Amygdala (tissue), 56 donors: ENCODE measurements around the gene LRMDA.
"Not testable (repeated sequence)": the region's sequence is repeated elsewhere in the genome, so short reads cannot be mapped to it uniquely, and the experiment has no call there.

ENCODE experiments used
- DNase-seq, 56 donors: peaks; one replicate each; lab custom pipeline; 2025; lab: John Stamatoyannopoulos, UW

LRMDA gene

DNA sequence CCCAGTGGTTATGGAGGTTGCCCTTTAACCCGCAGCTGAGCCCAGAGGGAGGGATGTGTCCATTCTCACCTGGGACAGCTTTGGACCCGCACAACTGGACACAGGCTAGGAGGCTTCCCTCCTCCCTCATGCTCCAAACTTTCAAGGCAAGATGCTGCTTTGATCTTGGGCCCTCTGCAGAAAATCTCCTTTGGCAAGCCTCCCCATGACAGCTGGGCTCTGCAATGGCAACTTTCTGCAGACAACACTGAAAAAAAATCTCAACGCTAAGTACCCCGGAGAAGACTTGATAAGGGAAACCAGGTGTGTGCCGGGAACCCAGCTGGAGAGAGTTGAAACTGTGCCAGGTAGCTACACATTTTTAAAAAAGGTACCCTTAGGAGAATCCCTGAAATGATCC lies 610.1 kb downstream of the LRMDA start:
- no peak for DNase-seq

DNA sequence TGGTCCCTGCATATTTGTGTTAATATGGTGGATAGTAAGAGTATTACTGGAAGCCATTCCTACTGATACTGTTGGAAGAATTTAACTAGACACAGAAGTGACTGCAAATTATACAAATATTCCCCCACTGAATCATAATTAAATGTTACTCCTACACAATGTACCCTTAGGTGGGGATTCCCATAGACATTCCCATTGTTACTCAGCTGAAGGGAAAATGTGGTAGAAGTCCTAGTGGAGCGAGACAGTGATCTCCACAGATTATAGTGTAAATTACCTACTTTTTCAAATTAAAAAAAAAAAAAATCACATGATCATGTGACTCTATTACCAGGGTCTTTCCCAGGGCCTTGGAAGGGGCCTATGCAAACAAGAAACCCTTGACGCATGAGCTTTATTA lies 611.8 kb downstream of the LRMDA start:
- DNase-seq = no peak

DNA sequence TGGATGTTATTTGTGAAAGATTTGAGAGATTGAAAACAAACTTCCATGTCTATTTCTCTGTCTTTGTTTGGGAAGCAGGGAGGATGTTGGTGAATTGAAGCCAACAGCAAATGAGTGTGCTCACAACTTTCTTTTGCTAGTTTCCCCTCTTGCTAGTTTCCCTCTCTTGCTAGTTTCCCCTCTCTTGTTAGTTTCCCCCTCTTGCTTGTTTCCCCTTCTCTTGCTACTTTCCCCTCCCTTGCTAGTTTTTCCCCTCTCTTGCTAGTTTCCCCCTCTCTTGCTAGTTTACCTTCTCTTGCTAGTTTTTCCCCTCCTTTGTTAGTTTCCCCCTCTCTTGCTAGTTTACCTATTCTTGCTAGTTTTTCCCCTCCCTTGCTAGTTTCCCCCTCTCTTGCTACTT lies 613.3 kb downstream of the LRMDA start:
- DNase-seq = no peak

DNA sequence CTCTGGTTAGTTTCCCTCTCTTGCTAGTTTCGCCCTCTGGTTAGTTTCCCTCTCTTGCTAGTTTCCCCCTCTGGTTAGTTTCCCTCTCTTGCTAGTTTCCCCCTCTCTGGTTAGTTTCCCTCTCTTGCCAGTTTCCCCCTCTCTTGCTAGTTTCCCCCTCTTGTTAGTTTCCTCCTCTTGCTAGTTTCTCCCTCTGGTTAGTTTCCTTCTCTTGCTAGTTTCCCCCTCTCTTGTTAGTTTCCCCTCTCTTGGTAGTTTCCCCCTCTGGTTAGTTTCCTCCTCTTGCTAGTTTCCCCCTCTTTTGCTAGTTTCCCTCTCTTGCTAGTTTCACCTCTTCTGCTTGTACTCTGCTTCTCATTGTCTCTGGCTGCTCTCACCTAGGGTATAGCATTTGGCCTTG lies 613.8 kb downstream of the LRMDA start:
- DNase-seq = no peak

DNA sequence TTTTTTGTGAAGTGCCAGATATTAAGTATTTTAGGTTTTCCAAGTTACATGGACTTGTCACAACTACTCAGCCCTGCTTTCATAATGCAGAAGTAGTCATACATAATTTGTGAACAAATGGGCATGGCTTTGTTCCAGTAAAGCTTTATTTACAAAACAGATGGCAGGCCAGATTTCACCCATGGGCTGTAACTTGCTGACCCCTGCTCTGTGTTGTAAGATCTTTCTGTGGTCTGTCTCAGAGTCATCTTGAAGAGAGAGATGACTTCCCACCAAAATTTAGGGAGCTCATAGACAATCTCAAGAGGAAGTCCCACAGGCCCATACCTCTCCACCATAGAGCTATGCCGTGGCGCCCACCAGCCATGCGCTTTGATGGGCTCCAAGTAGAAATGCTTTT lies 616.1 kb downstream of the LRMDA start:
- no peak for DNase-seq

DNA sequence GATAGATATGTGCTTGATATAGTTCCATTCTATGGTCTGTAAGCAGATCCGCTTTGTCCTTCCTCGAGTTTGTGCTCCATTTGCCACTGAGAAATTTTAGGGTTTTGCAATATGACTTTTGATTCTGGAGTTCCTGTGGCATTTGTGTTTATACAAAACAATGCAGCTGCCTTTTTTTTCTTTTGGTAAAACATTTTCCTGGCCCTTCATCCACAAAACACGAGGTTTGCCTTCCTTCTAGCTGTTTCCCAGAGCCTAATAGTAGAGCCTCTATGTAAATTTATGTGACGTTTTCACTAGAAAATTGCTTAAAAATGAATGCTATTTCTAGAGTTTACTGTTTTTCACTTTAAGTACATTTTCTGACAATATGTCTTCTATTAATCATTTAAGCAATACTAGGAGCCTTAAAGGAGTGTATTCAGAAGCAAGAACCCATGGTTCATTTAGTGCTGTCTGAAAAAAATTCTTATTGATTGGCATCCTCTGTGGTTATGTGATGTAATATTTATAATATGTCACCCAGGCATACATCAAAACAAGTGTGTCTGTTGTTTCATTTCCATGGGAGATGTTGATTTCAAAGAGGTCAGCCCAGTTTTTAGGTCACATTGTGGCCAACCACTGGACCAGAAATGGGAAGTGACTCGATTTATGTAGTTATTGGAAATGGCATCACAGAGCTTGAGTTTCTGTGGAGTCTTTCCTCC lies 618.3 kb downstream of the LRMDA start:
- no peak for DNase-seq

DNA sequence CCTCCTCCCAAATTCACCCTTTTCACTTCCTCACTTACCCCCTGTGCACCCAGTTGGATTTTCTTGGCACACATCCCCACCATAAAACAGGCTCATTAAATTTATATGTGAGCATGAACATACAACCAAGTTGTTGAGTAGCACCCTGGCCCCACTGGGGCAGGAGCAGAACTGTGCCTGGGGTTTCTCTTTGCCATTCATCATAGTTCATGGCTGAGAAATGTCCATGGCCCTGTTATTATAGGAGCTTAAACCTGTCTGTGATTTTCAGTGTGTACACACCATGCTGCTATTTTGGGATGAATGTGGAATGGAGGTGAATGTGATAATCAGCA lies 618.8 kb downstream of the LRMDA start:
- no peak for DNase-seq

DNA sequence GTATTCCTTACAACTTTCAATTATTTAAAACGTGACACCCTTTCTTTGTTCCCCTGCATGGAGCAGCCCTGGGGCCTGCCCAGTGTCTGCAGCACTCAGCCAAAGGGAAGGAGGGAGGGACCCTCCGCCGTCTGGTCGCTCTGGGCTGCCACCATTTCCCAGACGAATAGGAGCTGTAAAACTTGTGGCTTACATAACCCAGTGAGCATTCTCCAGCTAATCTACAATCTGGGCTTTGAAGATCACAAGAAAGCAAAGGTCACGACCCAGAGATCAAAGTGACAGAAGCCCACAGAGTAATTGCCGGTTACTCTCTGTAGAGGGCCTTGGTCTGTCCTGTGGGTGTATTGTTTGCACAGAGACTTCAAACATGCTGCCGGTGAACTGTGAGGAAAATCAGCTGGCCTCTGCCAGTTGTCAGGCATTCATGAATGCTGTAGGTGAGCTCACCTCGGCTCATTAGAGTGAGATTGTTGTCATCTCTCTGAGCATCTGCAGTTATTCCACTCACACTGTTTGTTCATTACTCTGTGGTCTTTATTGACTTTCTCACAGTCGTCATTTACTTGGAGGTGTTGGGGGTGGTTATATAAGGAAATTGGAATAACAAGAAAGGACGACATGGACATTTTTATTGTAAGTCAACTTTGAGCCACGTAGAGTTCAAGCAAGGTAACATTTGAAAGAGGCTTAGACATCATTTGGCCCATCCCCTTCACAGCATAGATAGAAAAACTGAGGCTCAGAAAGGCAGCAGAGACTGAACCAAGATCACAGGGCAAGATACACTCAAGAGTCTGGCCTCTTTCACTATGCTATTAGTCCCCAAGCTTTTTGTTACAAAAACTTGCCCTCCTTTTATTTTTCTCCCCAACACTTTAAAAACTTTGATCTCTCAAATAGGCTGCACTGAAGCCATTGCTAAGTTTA lies 619.8 kb downstream of the LRMDA start:
- no peak for DNase-seq

DNA sequence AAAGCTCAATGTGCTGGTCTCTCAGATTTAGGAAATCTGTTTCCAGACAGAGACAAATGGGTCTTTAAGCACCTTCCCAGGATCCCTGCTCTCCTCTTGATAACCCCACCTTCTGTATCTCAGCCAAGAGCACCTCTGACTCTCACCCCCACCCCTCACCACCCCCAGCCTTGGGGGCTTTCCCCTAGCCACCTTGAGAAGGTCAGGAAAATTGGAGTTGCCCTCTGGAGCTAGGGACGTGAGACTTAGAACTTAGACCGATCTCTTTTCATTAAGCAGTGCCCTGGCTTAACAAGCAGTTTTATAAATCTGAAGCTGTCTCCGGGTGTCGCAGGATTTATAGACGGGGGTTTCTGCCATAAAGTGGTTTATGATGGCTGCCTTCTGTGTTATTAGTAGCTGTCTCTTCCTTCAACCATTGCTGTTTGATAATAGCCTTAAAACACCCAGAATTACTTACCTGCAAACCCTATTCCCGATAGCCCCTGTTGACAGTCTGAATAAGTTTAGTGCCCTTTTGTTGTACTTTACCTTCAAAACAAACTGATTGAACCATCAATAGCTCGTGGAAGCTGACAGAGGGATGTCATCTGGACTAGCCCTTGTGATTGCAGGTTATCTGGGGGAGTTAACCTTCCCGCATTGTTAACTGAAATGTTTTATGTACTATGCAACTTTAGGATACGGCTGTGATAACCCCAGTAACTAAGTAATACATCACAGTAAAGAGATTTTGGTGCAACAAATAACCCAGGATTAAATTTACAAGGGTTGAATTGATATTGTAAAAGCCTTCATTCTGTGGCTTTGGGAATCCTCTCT lies 621.5 kb downstream of the LRMDA start:
- no peak for DNase-seq

DNA sequence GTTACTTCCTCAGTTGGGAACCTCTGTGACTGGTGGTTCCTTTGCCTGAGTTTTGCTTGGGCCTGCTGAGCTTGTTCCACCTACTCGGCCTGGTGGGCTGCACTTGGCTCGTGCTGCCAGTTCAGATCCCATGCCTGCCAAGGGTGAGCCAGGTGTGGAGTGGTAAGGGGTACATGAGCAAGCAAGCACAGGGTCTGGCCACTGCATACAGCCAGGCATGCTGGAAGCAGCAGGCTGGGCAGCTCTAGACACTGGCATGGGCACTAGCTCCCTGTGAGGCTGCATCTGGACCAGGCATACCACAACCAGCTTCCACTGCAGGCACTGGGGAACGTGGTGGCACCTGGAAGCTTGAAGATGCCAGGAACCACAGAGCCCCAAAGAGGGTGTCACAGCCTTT lies 624.0 kb downstream of the LRMDA start:
- no peak for DNase-seq

DNA sequence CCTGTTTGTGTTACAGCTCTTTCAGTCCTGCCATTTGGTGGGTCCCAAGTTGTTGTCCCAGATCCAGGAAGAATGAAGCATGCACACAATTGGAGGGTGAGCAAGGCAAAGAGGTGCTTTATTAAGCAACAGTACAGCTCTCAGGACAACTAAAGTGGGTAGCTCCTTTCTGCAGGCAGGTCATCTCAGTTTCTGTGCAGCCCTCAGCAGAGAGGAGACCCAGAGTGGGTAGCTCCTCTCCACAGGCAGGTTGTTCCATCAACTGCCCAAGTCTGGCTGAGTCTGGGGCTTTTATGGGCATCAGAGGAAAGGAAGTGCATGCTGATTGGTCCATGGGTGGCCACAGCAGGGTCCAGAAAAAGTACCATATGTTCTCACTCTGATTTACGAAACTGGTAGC lies 624.5 kb downstream of the LRMDA start:
- DNase-seq = no peak

DNA sequence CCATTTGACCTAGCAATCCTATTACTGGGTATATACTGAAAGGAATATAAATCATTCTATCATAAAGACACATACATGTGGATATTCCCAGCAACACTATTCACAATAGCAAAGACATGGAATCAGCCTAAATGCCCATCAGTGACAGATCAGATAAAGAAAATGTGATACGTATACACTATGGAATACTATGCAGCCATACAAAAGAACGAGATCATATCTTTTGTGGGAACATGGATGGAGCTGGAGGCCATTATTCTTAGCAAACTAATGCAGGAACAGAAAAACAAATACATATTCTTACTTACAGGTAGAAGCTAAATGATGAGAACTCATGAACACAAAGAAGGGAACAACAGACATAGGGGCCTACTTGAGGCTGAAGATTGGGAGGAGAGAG lies 629.6 kb downstream of the LRMDA start:
- DNase-seq = not testable (repeated sequence)

DNA sequence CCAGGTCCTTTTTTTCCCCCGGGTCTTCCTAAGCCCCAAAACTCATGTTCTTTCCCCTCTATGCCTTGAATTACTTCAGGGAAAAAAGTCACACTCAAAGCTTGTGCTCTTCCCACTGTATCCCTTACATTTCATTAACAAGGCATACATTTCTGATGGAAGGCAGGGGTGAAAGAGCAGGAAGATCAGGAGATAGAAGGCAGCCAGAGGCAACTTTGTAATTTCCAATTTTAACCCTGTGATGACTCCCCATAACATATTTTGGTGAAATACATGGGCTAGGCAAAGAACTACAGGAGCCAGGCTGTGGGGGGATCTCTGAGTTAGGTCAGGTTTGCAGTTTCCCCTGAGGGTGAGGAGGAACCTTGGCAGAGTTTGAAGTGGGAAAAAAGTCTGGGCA lies 635.0 kb downstream of the LRMDA start:
- no peak for DNase-seq

DNA sequence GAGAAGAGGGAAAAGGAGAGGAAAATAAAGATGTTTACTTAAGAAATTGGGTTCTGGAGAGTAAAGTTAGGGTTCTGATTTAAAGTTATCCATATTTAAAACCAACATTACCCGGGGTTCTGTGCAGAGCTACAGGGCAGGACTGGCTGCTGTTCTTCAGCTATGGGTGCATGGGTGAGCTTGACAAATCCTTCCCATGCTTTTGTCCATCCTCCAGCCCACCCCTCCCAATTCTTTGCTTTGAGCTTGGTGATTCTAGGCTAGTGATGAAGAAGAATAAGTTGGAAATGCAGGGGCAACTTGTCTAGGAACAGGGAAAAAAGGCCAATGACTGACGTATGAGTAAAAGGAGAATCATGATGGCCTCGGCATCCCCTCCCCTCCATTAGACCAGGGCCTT lies 636.0 kb downstream of the LRMDA start:
- DNase-seq = no peak

DNA sequence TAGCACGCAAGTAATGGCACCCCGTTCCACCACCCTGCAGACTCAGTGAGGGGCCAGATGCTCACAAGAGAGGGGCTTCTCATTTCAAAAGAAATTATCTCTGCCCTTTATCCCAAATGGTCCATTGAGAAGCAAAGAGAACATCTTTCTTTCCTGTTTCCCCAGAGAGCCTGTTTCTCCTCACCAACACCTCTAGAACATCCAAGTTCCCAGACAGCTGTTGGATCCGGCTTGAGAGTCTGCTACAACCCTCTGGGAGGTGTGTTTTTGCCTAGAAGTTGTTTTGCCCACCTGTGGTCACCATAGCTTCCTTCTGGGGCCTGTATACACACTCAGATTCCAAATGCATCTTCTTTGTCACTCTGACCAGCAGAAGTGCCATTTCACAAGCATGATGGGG lies 637.4 kb downstream of the LRMDA start:
- DNase-seq = no peak

DNA sequence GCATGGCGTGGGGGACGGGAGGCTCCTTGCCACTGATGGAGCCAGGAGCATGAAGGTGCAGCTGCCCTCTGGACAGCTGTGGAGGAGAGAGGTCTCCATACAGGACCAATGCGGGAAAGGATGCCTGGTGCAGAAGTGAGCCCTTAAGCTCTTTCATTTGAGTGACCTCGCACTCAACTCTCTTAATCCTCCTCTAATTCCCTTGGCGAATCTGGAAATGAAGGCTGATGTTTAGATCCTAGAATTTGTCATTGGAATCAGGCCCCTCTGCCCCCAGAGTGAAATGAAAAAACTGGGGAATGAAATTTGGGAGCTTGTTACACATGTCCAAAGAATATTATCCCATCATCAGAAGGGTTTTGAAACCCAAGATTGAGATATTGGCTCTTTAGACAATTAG lies 639.5 kb downstream of the LRMDA start:
- no peak for DNase-seq

DNA sequence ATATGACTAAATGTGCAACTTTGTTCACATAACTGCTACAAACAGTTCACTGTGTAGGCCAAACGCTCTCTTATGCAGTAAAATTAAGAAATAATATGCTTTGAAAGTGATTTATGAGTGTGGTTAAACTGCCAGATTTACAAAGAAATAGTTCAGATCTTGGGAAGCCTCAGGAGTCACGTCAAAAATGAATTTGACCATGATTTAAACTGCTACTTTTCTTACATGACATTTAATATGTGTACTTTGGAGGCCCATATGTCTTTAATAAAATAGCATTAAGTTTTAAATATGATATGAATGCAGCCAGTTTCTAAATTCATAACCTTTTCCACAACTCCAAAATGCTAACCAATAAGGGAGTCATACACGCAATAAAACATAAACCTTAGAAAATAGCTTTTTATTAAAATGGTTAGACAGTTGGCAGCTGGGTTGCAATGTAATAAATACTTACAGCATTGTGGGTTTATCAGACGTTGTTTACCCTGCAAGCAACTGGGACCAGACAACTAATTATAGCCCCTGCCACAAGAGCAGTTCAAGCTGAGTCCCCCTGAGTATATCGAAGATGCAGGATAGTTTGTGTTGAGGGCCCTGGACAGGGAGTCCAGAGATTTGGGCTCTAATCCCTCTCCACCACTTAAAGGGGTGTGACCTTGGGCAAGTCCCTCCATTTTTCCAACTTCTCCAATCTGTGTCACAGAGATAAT lies 640.4 kb downstream of the LRMDA start:
- no peak for DNase-seq

DNA sequence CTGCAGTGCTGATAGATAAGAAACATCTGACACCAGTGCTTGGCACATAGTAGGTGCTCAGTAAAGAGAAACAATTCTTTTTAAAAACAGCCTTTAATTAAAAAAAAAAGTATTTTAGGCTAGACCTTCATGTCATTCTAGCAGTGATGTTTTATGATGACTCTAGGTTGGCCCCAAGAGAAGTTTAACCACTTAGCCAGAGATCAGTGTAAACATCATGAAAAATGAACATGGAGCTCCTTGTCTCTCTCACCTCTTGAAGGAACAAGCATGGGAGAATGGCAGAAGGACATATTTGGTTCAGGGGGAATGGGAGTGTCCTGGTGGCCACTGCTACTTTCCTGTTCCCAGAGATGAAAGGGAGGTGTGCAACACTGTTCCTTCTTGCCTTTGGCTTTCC lies 641.0 kb downstream of the LRMDA start:
- DNase-seq = no peak

DNA sequence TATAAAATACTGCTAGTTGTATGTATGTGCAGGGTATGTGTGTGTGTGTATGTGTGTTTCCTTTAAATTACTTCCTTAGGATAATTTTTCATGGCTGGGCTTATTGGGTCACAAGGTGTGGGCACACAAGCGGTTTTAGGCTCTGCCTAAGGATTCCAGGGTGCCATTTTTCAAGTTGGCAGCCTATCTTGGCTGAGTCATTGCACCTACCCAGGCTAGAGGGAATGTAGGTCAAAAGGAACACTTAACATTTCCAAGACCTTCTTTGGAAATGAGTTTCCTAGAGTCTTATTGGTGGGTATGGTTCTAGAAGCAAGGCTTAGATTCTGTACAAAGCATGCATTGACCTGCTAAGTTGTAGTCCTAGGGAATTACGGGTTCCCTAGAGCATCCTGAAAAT lies 642.1 kb downstream of the LRMDA start:
- no peak for DNase-seq

DNA sequence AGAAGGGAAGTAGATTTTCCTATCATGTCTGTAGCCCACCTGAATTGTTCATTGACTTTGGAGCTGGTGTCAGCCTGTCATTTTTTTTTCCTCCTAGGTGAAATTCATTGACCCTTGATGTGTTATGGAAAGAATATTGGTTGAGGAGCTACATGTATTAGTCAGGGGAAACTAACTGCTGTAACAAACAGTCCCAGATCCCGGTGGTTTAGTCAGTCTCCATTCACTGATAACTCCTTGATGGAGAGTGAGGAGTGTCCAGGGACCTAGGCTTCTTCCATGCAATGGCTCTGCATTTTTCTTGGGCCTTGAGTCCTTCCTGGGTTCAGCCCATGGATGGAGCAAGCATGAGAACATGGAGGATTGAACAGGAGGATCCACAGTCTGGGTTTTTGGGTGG lies 643.2 kb downstream of the LRMDA start:
- no peak for DNase-seq

DNA sequence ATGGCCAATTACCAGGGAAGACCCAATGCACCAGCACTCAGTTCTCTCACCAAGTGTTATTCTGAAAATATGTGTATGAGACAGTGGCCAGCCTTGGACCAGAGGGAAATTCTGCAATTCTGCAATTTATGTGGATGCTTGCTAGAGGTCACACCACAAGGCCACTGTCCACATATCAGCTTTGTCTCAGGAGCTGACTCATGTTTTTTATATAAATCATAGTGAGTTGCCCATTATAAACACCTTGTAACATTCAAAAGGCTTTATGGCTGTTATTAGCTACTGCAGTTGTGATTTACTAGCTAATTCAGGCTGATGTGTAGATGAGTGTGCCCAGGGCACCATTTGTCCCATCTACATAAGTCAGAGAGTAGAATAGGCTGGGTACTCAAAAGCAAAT lies 649.0 kb downstream of the LRMDA start:
- DNase-seq = no peak
